K562 (cell line): Measurements from ENCODE around the gene CMSS1. TPM values are rescaled to one million over a fixed set of nuclear protein-coding genes. Genes with fewer than 3 reads are reported as not detected.

ENCODE experiments used
- ATAC-seq: fragments of 200-7000 bp; cut with Tn5 transposase; 3 replicates; pipeline ENCODE4 v1.9.1; 2020; ENCODE audit warnings: moderate library complexity
- BruUV-seq: library from RNA; stranded (reverse); fragments of 400-500 nt; replicated peaks from 2 replicates; lab custom pipeline; 2021; lab: Mats Ljungman, UMichigan
- CTCF ChIA-PET: fragments of 300-600 bp; formaldehyde crosslinking; extraction: SDS; loops from one replicate; lab custom pipeline; 2021; ENCODE audit warnings: low intra/inter-chr PET ratio; lab: Yijun Ruan, JAX
- POLR2A ChIA-PET: fragments of 300-600, 350-650 bp; sonication (Branson Sonifier 250); formaldehyde crosslinking; extraction: SDS; loops from one replicate; lab custom pipeline; 2021; ENCODE audit warnings: antibody characterized with exemption, inconsistent platforms; lab: Yijun Ruan, JAX
- DNase-seq, 4 experiments: peaks; one replicate each; pipeline versions ENCODE4 v3.0.0 to v3.0.0-alpha.2; 2011 to 2018; ENCODE audit warnings: low spot score in 3 of 4, mixed read lengths in 3 of 4; ENCODE audit errors: extremely low read depth in 1 of 4
- FAIRE-seq: peaks from 2 replicates; lab custom pipeline; 2011; peaks lifted over from hg19 to GRCh38; lab: Jason Lieb, UNC
- H2AFZ ChIP-seq: 2 replicates; pipeline ENCODE4 v1.6.0; 2011; ENCODE audit warnings: low read depth, low read length, control low read depth, inconsistent platforms
- H3K27ac ChIP-seq: fragments of 200-600 bp; 3 replicates; pipeline ENCODE4 v1.8.0; 2011; ENCODE audit warnings: low read depth, mild to moderate bottlenecking, control low read depth, inconsistent platforms, low read length, moderate library complexity, mixed read lengths; ENCODE audit errors: extremely low read depth
- H3K27me3 ChIP-seq, 2 experiments: fragments of 300-600 bp in 1 of 2; 2 replicates in 1 of 2; 3 replicates in 1 of 2; pipeline versions ENCODE4 v1.6.0 to v1.8.0; 2011; ENCODE audit warnings: inconsistent platforms in 2 of 2, low read length in 2 of 2, mild to moderate bottlenecking in 1 of 2, mixed read lengths in 1 of 2, moderate library complexity in 1 of 2; ENCODE audit not compliant: control insufficient read depth in 2 of 2, insufficient read depth in 2 of 2
- H3K36me3 ChIP-seq: fragments of 300-600 bp; 3 replicates; pipeline ENCODE4 v1.8.0; 2011; ENCODE audit warnings: mild to moderate bottlenecking, low read length, inconsistent platforms; ENCODE audit not compliant: control insufficient read depth, insufficient read depth
- H3K4me1 ChIP-seq, 2 experiments: fragments of 200-600 bp in 1 of 2; replicated peaks in 1 of 2; 2 replicates in 1 of 2; 3 replicates in 1 of 2; pipeline versions ENCODE4 v1.5.1 to v1.8.0; 2011; ENCODE audit warnings: inconsistent platforms in 2 of 2, low read length in 2 of 2, mild to moderate bottlenecking in 1 of 2, mixed read lengths in 1 of 2, moderate library complexity in 1 of 2; ENCODE audit not compliant: control insufficient read depth in 2 of 2, insufficient read depth in 2 of 2
- H3K4me2 ChIP-seq: 2 replicates; pipeline ENCODE4 v1.6.1; 2011; ENCODE audit warnings: low read length, control low read depth, inconsistent platforms, mixed read lengths; ENCODE audit not compliant: insufficient read depth
- H3K4me3 ChIP-seq: fragments of 200-600 bp; sonication (generic), shearing (Covaris generic); 2 replicates; pipeline ENCODE4 v1.5.1; 2016; ENCODE audit warnings: control low read depth, inconsistent platforms
- H3K79me2 ChIP-seq: fragments of 200-600 bp; 3 replicates; pipeline ENCODE4 v1.8.0; 2011; ENCODE audit warnings: low read length, inconsistent platforms; ENCODE audit not compliant: control insufficient read depth, insufficient read depth
- H3K9ac ChIP-seq, 2 experiments: 2 replicates each; pipeline versions ENCODE4 v1.6.0 to v1.6.1; 2011; ENCODE audit warnings: low read depth in 2 of 2, low read length in 2 of 2, control low read depth in 1 of 2, inconsistent platforms in 1 of 2, mild to moderate bottlenecking in 1 of 2, mixed read lengths in 1 of 2; ENCODE audit not compliant: insufficient read depth in 1 of 2
- H3K9me1 ChIP-seq: one replicate; pipeline ENCODE4 v1.6.0; 2011; ENCODE audit warnings: inconsistent platforms, mild to moderate bottlenecking, low read length, moderate library complexity; ENCODE audit not compliant: control insufficient read depth, insufficient read depth
- H3K9me3 ChIP-seq: replicated peaks from 2 replicates; pipeline ENCODE4 v1.5.1; 2011; ENCODE audit warnings: low read depth, low read length, inconsistent platforms; ENCODE audit not compliant: control insufficient read depth, insufficient read depth
- H4K20me1 ChIP-seq: replicated peaks from 2 replicates; pipeline ENCODE4 v1.6.1; 2011; ENCODE audit warnings: low read length, inconsistent platforms, mixed read lengths; ENCODE audit not compliant: control insufficient read depth, insufficient read depth
- DNMT1 ChIP-seq: fragments of 450-650 bp; IDR thresholded peaks from 2 replicates; pipeline ENCODE4 v1.6.1; 2016; ENCODE audit warnings: antibody characterized with exemption, mild to moderate bottlenecking
- KAT2B ChIP-seq: IDR thresholded peaks from one replicate; pipeline ENCODE4 v1.6.1; 2012; ENCODE audit warnings: low read depth, mild to moderate bottlenecking, control low read depth, inconsistent platforms, low read length, moderate library complexity
- MTA1 ChIP-seq: fragments of 450-650 bp; IDR thresholded peaks from 2 replicates; pipeline ENCODE4 v1.6.1; 2017; ENCODE audit warnings: borderline replicate concordance
- NR3C1 ChIP-seq: sonication (generic); formaldehyde crosslinking; IDR thresholded peaks from 2 replicates; pipeline ENCODE4 v1.8.1; 2022; ENCODE audit warnings: missing genetic modification reagents
- NR4A1 ChIP-seq, 2 experiments: fragments of 250-450 bp in 1 of 2; fragments of 450-650 bp in 1 of 2; sonication (Bioruptor Pico) in 1 of 2; IDR thresholded peaks; 2 replicates each; pipeline versions ENCODE4 v1.4.0 to v1.6.1; 2016 to 2020; ENCODE audit warnings: mild to moderate bottlenecking in 2 of 2, missing compliant biosample characterization in 1 of 2, missing genetic modification characterization in 1 of 2, moderate library complexity in 1 of 2
- RBBP5 ChIP-seq: fragments of 200-600 bp; sonication (generic); IDR thresholded peaks from 2 replicates; pipeline ENCODE4 v1.6.1; 2012; ENCODE audit warnings: borderline replicate concordance, mild to moderate bottlenecking, low read length, control low read depth, inconsistent platforms; ENCODE audit not compliant: insufficient read depth, poor library complexity, severe bottlenecking
- SIRT6 ChIP-seq: IDR thresholded peaks from one replicate; pipeline ENCODE4 v1.6.1; 2012; ENCODE audit warnings: low read depth, mild to moderate bottlenecking, control low read depth, inconsistent platforms, low read length, moderate library complexity
- SRSF9 ChIP-seq: fragments of 200-400 bp; formaldehyde crosslinking; IDR thresholded peaks from 2 replicates; pipeline ENCODE4 v1.6.1; 2017; ENCODE audit warnings: low read depth, low read length, borderline replicate concordance
- ZEB2 ChIP-seq: fragments of 450-650 bp; IDR thresholded peaks from 2 replicates; pipeline ENCODE4 v1.6.1; 2016
- ZNF354B ChIP-seq: fragments of 250-450 bp; sonication (Bioruptor Pico); IDR thresholded peaks from 2 replicates; pipeline ENCODE4 v1.4.0; 2020
- ZNF384 ChIP-seq: IDR thresholded peaks from 2 replicates; pipeline ENCODE4 v1.6.1; 2012; ENCODE audit warnings: low read depth, low read length, improper control_type of control experiment
- WGBS: fragments of 100-300 bp; shearing (Covaris generic); methylation state at CpG from one replicate; pipeline ENCODE4 v1.1.6; 2016; ENCODE audit warnings: low coverage, mixed read lengths; ENCODE audit not compliant: insufficient coverage; ENCODE audit errors: missing lambda C conversion rate; 5-methylcytosine and 5-hydroxymethylcytosine counted together
- in situ Hi-C: fragments of 300-500 bp; cut with MboI; formaldehyde crosslinking; loops from 4 replicates; pipeline ENCODE4 v1.15.0; 2018; ENCODE audit warnings: inconsistent platforms, mixed read lengths
- intact Hi-C: fragments of 100-400 bp; cut with micrococcal nuclease; formaldehyde crosslinking; loops from 2 replicates; pipeline ENCODE4 v1.14.2; 2022
- polyA plus RNA-seq, 8 experiments: library from polyadenylated mRNA; depleted of rRNA in 4 of 8; stranded (reverse) in 5 of 8; unstranded in 3 of 8; fragments of >200 nt; fragmentation: Nextera tagmentation in 2 of 8; fragmentation: Illumina TruSeq in 1 of 8; extraction: Ambion mirVana in 2 of 8; extraction: Trizol in 1 of 8; gene quantifications; 2 replicates each; pipeline versions ENCODE4 v1.2.1 to v1.2.3, GENCODE V29; 2011 to 2014; ENCODE audit warnings: inconsistent platforms in 1 of 8, missing spikeins in 1 of 8
- total RNA-seq, 7 experiments: library from RNA; depleted of rRNA in 6 of 7; stranded (reverse); fragments of >200 nt in 6 of 7; fragmentation: Illumina TruSeq in 2 of 7; extraction: Trizol in 2 of 7; gene quantifications; 2 replicates each; pipeline versions ENCODE4 v1.2.1 to v1.2.3, GENCODE V29; 2011 to 2021; ENCODE audit warnings: low replicate concordance in 1 of 7
- TF ChIP-seq, protein P1 (sequence below): fragments of 450-650 bp; formaldehyde crosslinking; IDR thresholded peaks from 2 replicates; pipeline ENCODE4 v1.4.0; 2022; ENCODE audit warnings: missing genetic modification characterization
- TF ChIP-seq, protein P2 (sequence below): fragments of 250-450 bp; sonication (Bioruptor Pico); IDR thresholded peaks from 2 replicates; pipeline ENCODE4 v1.5.0; 2021; ENCODE audit warnings: mild to moderate bottlenecking, borderline replicate concordance
- TF ChIP-seq, protein P3 (sequence below): sonication (generic); formaldehyde crosslinking; IDR thresholded peaks from 2 replicates; pipeline ENCODE4 v1.8.0; 2022; ENCODE audit warnings: mild to moderate bottlenecking, missing genetic modification reagents

The CMSS1 gene
- total and polyA plus RNA-seq, 9 of the 15 experiments (the other 6 are each of a cell fraction or from before 2014, with no cell fraction given): 46.9 to 109 (median 72.3) TPM

DNA sequence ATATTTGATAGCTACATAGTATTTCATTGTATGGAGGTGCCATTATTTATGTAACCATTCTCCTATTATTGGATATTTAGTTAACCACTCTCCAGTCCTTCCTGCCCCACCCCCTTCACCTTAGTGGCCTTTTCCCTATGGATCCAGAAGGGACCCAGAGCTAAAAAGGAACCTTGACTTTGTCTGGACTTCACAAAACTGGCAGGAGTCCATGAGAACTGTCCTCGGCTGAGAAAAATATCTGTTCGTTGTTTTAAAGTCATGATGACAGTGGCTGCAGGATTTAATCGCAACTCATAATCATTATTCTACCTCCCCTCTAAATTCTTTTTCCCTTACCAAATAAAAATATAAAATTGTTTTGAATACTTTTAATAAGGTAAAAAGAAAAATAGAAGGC lies 129.7 kb downstream of the CMSS1 start (continued):
- TF ChIP-seq RBBP5 (no peak), ZNF354B (CRISPR knock-in tag) (no peak), NR4A1 (CRISPR knock-in tag; IDR thresholded peaks at IDR 0.05) (no peak), NR4A1 (tag; IDR thresholded peaks at IDR 0.05) (no peak)

DNA sequence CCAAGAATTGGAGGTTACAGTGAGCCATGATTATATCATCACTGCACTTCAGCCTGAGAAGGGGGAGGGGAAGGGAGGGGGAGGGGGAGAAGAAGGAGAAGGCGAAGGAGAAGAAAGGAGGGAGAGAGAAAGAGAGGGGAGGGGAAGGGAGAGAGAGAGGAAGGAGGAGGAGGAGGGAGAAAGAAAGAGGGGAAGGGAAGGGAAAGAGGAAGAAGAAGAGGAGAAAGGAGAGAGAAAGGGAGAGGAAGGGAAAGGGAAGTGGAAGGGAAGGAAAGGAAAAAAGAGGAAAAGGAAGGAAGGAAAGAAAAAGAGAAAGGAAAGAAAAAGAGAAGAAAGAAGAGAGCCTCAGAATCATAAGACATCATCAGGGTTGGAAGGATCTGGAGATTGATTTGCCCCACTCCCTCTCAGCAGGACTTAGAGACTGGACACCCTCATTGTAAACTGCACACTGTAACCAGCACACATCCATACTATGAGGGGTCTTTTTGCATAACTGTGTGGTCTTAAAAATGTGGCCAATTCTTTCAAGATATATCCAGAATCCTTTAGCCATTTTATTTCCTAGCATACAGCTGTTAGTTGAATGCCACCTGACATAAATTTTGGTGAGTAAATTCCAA lies 130.9 kb downstream of the CMSS1 start:
- in situ Hi-C loops: no loop called here
- CTCF ChIA-PET: no interaction called here
- TF ChIP-seq, protein P1, sequence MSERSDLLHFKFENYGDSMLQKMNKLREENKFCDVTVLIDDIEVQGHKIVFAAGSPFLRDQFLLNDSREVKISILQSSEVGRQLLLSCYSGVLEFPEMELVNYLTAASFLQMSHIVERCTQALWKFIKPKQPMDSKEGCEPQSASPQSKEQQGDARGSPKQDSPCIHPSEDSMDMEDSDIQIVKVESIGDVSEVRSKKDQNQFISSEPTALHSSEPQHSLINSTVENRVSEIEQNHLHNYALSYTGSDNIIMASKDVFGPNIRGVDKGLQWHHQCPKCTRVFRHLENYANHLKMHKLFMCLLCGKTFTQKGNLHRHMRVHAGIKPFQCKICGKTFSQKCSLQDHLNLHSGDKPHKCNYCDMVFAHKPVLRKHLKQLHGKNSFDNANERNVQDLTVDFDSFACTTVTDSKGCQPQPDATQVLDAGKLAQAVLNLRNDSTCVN (CRISPR knock-in tag): peak; percentile 64; the same call in 1 of the 2 replicates
- TF ChIP-seq SIRT6 (no peak), MTA1 (peak; percentile 56; the same call in 1 of the 2 replicates), ZNF384 (no peak), DNMT1 (no peak), NR3C1 (CRISPR knock-in tag) (no peak), SRSF9 (no peak), ZEB2 (no peak), KAT2B (no peak)
- TF ChIP-seq, protein P2, sequence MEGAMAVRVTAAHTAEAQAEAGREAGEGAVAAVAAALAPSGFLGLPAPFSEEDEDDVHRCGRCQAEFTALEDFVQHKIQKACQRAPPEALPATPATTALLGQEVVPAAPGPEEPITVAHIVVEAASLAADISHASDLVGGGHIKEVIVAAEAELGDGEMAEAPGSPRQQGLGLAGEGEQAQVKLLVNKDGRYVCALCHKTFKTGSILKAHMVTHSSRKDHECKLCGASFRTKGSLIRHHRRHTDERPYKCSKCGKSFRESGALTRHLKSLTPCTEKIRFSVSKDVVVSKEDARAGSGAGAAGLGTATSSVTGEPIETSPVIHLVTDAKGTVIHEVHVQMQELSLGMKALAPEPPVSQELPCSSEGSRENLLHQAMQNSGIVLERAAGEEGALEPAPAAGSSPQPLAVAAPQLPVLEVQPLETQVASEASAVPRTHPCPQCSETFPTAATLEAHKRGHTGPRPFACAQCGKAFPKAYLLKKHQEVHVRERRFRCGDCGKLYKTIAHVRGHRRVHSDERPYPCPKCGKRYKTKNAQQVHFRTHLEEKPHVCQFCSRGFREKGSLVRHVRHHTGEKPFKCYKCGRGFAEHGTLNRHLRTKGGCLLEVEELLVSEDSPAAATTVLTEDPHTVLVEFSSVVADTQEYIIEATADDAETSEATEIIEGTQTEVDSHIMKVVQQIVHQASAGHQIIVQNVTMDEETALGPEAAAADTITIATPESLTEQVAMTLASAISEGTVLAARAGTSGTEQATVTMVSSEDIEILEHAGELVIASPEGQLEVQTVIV (CRISPR knock-in tag): no peak
- TF ChIP-seq, protein P3, sequence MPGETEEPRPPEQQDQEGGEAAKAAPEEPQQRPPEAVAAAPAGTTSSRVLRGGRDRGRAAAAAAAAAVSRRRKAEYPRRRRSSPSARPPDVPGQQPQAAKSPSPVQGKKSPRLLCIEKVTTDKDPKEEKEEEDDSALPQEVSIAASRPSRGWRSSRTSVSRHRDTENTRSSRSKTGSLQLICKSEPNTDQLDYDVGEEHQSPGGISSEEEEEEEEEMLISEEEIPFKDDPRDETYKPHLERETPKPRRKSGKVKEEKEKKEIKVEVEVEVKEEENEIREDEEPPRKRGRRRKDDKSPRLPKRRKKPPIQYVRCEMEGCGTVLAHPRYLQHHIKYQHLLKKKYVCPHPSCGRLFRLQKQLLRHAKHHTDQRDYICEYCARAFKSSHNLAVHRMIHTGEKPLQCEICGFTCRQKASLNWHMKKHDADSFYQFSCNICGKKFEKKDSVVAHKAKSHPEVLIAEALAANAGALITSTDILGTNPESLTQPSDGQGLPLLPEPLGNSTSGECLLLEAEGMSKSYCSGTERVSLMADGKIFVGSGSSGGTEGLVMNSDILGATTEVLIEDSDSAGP (CRISPR knock-in tag): no peak

More for the DNA sequence above, 130.9 kb downstream of the CMSS1 start:
- intact Hi-C loops: no loop called here
- DNase-seq (no peak), FAIRE-seq (no peak), ATAC-seq (peak; percentile 55; the same call in 2 of the 3 replicates)
- POLR2A ChIA-PET: interaction anchor here (1.3 kb wide), 1 partner anchor 12 kb away, joined by 3 read pairs; no protein-coding TSS in a partner anchor
- Histone ChIP-seq H3K27ac (no peak overlapping the region), H4K20me1 (0 out of 2 replicates have a peak, but pooled peaks cover 4% of the 10 kb centered on the region), H3K27me3 (no peaks in the 10 kb centered on the region), H3K9me1 (no peaks in the 10 kb centered on the region), H3K79me2 (peaks cover 4% of the 10 kb centered on the region; the same call in 1 of the 3 replicates), H3K4me1 (peaks cover 0 to 10% of the 10 kb centered on the region in 2 experiments; a peak in 2 of 5 replicates), H3K9me3 (no peaks in the 10 kb centered on the region), H3K4me2 (no peak overlapping the region), H2AFZ (no peak overlapping the region), H3K36me3 (no peaks in the 10 kb centered on the region), H3K4me3 (no peak overlapping the region), H3K9ac (no peak overlapping the region)
- BruUV-seq: no TSS peak
- no CpG with 5 or more reads among the region's 1 CpG for WGBS
